HCT116 (cell line): ENCODE measurements around the gene TDRD12. TPM values are rescaled to one million over a fixed set of nuclear protein-coding genes. Genes with fewer than 3 reads are reported as not detected.
"Not testable (repeated sequence)": the region's sequence is repeated elsewhere in the genome, so short reads cannot be mapped to it uniquely, and the experiment has no call there.

ENCODE experiments used
- ATAC-seq: fragments of 200-7000 bp; cut with Tn5 transposase; 2 replicates; pipeline ENCODE4 v1.9.1; 2020; ENCODE audit warnings: mild to moderate bottlenecking, moderate library complexity
- BruUV-seq: library from RNA; stranded (reverse); fragments of 400-500 nt; replicated peaks from 2 replicates; lab custom pipeline; 2021; lab: Mats Ljungman, UMichigan
- CTCF ChIA-PET: fragments of 300-600 bp; sonication (Branson Sonifier 250); formaldehyde crosslinking; loops from one replicate; lab custom pipeline; 2021; ENCODE audit warnings: antibody characterized with exemption; lab: Charles Lee
- POLR2A ChIA-PET: fragments of 300-600, 350-600 bp; sonication (Branson Sonifier 250); formaldehyde crosslinking; loops from one replicate; lab custom pipeline; 2021; ENCODE audit warnings: antibody characterized with exemption; lab: Charles Lee
- RAD21 ChIA-PET, 2 experiments: fragments of 300-600 bp; sonication (Branson Sonifier 250); formaldehyde crosslinking; loops; one replicate each; lab custom pipeline; 2023; ENCODE audit warnings: low total read pairs in 2 of 2; ENCODE audit not compliant: uncharacterized antibody in 2 of 2, unreplicated experiment in 2 of 2, low non-redundant PET in 1 of 2; lab: Charles Lee
- DNase-seq: peaks from one replicate; pipeline ENCODE4 v3.0.0-alpha.2; 2010; ENCODE audit warnings: low read depth, low spot score
- H2AFZ ChIP-seq: fragments of 200-600 bp; shearing (Covaris generic), sonication (generic); 2 replicates; pipeline ENCODE4 v1.6.1; 2017; ENCODE audit warnings: low read depth, mixed run types, mixed read lengths, antibody characterized with exemption, low read length; ENCODE audit not compliant: poor library complexity, severe bottlenecking
- H3K27ac ChIP-seq: 2 replicates; pipeline ENCODE4 v1.5.1; 2012; ENCODE audit warnings: low read depth, low read length
- H3K27me3 ChIP-seq: fragments of 200-600 bp; sonication (generic); 2 replicates; pipeline ENCODE4 v1.6.1; 2016; ENCODE audit warnings: mixed run types, low read length, mixed read lengths; ENCODE audit not compliant: insufficient read depth
- H3K36me3 ChIP-seq, 2 experiments: fragments of 200-500 bp in 1 of 2; fragments of 200-600 bp in 1 of 2; sonication (Bioruptor generic) in 1 of 2; sonication (generic) in 1 of 2; 2 replicates each; pipeline versions ENCODE4 v1.5.1 to v1.6.1; 2014 to 2016; ENCODE audit warnings: low read length in 2 of 2, inconsistent platforms in 1 of 2, mixed read lengths in 1 of 2, mixed run types in 1 of 2; ENCODE audit not compliant: insufficient read depth in 2 of 2, control insufficient read depth in 1 of 2
- H3K4me1 ChIP-seq, 2 experiments: fragments of 200-600 bp in 1 of 2; sonication (generic) in 1 of 2; 2 replicates each; pipeline versions ENCODE4 v1.5.1 to v1.6.1; 2012 to 2017; ENCODE audit warnings: low read length in 2 of 2, inconsistent platforms in 1 of 2, mild to moderate bottlenecking in 1 of 2, mixed read lengths in 1 of 2, mixed run types in 1 of 2, moderate library complexity in 1 of 2; ENCODE audit not compliant: insufficient read depth in 2 of 2, control insufficient read depth in 1 of 2
- H3K4me2 ChIP-seq: fragments of 200-600 bp; sonication (generic); 2 replicates; pipeline ENCODE4 v1.6.1; 2017; ENCODE audit warnings: mixed run types, low read length, mixed read lengths
- H3K4me3 ChIP-seq, 2 experiments: fragments of 200-600 bp in 1 of 2; sonication (generic) in 1 of 2; replicated peaks in 1 of 2; 2 replicates each; pipeline ENCODE4 v1.5.1; 2011 to 2016; ENCODE audit warnings: low read length in 2 of 2, control low read depth in 1 of 2, low read depth in 1 of 2, mild to moderate bottlenecking in 1 of 2, mixed read lengths in 1 of 2, mixed run types in 1 of 2
- H3K79me2 ChIP-seq: fragments of 200-600 bp; sonication (generic); 2 replicates; pipeline ENCODE4 v1.6.1; 2017; ENCODE audit warnings: mild to moderate bottlenecking, mixed run types, low read length, moderate library complexity, mixed read lengths; ENCODE audit not compliant: insufficient read depth
- H3K9ac ChIP-seq: fragments of 200-600 bp; sonication (generic); 2 replicates; pipeline ENCODE4 v1.6.1; 2016; ENCODE audit warnings: low read length, mixed read lengths
- H3K9me2 ChIP-seq: fragments of 200-600 bp; sonication (generic), shearing (Covaris generic); 2 replicates; pipeline ENCODE4 v1.6.1; 2017; ENCODE audit warnings: mixed run types, mild to moderate bottlenecking, moderate library complexity; ENCODE audit not compliant: insufficient read depth
- H3K9me3 ChIP-seq, 2 experiments: fragments of 200-500 bp in 1 of 2; fragments of 200-600 bp in 1 of 2; sonication (Bioruptor generic) in 1 of 2; sonication (generic) in 1 of 2; 2 replicates each; pipeline ENCODE4 v1.6.1; 2014 to 2017; ENCODE audit warnings: low read length in 2 of 2, mixed read lengths in 2 of 2, inconsistent platforms in 1 of 2, low read depth in 1 of 2, mild to moderate bottlenecking in 1 of 2, mixed run types in 1 of 2, moderate library complexity in 1 of 2; ENCODE audit not compliant: control insufficient read depth in 1 of 2, insufficient read depth in 1 of 2
- H4K20me1 ChIP-seq: fragments of 200-600 bp; sonication (generic), shearing (Covaris generic); 2 replicates; pipeline ENCODE4 v1.6.1; 2017; ENCODE audit warnings: mixed run types, mild to moderate bottlenecking, moderate library complexity; ENCODE audit not compliant: insufficient read depth
- ELF1 ChIP-seq: IDR thresholded peaks from 2 replicates; pipeline ENCODE4 v1.6.1; 2012; ENCODE audit warnings: low read depth, borderline replicate concordance
- EZH2phosphoT487 ChIP-seq: fragments of 200-600 bp; IDR thresholded peaks from 2 replicates; pipeline ENCODE4 v1.6.1; 2018; ENCODE audit warnings: antibody characterized with exemption, borderline replicate concordance
- intact Hi-C: fragments of 100-400 bp; cut with micrococcal nuclease; formaldehyde crosslinking; loops from 2 replicates; pipeline ENCODE4 v1.10.0; 2022
- total RNA-seq: library from RNA; stranded (reverse); gene quantifications from one replicate; pipeline ENCODE4 v1.2.1, GENCODE V29; 2021; ENCODE audit not compliant: unreplicated experiment
- TF ChIP-seq, protein P1 (sequence below): IDR thresholded peaks from 2 replicates; pipeline ENCODE4 v1.6.1; 2012

The TDRD12 gene
- total RNA-seq, 1 experiment from 2014 or later: 0.30 TPM

GRCh38 chr19:32711747-32712146 is 7.8 kb upstream of the TDRD12 start:
- H3K9me2 ChIP-seq: no peaks in the 10 kb centered on the region
- no peak overlapping the region for H3K4me2 ChIP-seq
- ChIA-PET RAD21 (no interaction called here), POLR2A (no interaction called here), CTCF (no interaction called here)
- H2AFZ ChIP-seq: no peak overlapping the region
- no peak overlapping the region for H3K27ac ChIP-seq
- H4K20me1 ChIP-seq: no peaks in the 10 kb centered on the region
- no TSS peak for BruUV-seq
- intact Hi-C loops: no loop called here
- H3K36me3 ChIP-seq: peaks cover 14 to 21% of the 10 kb centered on the region in 2 experiments
- TF ChIP-seq ELF1: no peak
- TF ChIP-seq, protein P1, sequence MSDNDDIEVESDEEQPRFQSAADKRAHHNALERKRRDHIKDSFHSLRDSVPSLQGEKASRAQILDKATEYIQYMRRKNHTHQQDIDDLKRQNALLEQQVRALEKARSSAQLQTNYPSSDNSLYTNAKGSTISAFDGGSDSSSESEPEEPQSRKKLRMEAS: no peak
- TF ChIP-seq EZH2phosphoT487: no peak
- H3K9ac ChIP-seq: no peak overlapping the region
- no peaks in the 10 kb centered on the region for H3K27me3 ChIP-seq
- DNase-seq (no peak), ATAC-seq (no peak)
- H3K4me3 ChIP-seq: no peak overlapping the region
- peaks cover 19% of the 10 kb centered on the region for H3K79me2 ChIP-seq
- no peaks in the 10 kb centered on the region for H3K4me1 ChIP-seq
- no peaks in the 10 kb centered on the region for H3K9me3 ChIP-seq

- BruUV-seq, H3K9ac ChIP-seq, POLR2A ChIA-PET, H3K9me3 ChIP-seq, H3K27ac ChIP-seq, DNase-seq, H4K20me1 ChIP-seq, H3K4me2 ChIP-seq, H3K9me2 ChIP-seq, H3K79me2 ChIP-seq, RAD21 ChIA-PET, CTCF ChIA-PET, H3K27me3 ChIP-seq, H2AFZ ChIP-seq, intact Hi-C loops, ATAC-seq, H3K4me3 ChIP-seq, H3K4me1 ChIP-seq: not testable (repeated sequence)
- peaks cover 10 to 11% of the 10 kb centered on the region in 2 experiments for H3K36me3 ChIP-seq
Observed at GRCh38 chr19:32716203-32716602, 3.4 kb upstream of the TDRD12 start.
